HUES48 (cell line): Measurements from ENCODE around the gene CARMIL1.
A peak's percentile ranks its signal among the peaks of the same experiment; 100 is the strongest.

Experiments
- H3K27ac ChIP-seq: one replicate; pipeline ENCODE4 v1.7.0; 2013; ENCODE audit warnings: low read depth, low read length, inconsistent platforms
- H3K27me3 ChIP-seq: 2 replicates; pipeline ENCODE4 v1.6.1; 2013; ENCODE audit warnings: mild to moderate bottlenecking, low read length; ENCODE audit not compliant: control insufficient read depth, insufficient read depth
- H3K36me3 ChIP-seq: 2 replicates; pipeline ENCODE4 v1.6.1; 2013; ENCODE audit warnings: low read length; ENCODE audit not compliant: control insufficient read depth, insufficient read depth
- H3K4me1 ChIP-seq: 2 replicates; pipeline ENCODE4 v1.6.1; 2013; ENCODE audit warnings: mild to moderate bottlenecking, low read length; ENCODE audit not compliant: control insufficient read depth, insufficient read depth
- H3K4me3 ChIP-seq: 2 replicates; pipeline ENCODE4 v1.5.1; 2013; ENCODE audit warnings: mild to moderate bottlenecking, low read depth, low read length
- H3K9ac ChIP-seq: 2 replicates; pipeline ENCODE4 v1.6.1; 2013; ENCODE audit warnings: mild to moderate bottlenecking, low read depth, low read length, moderate library complexity
- H3K9me3 ChIP-seq: 2 replicates; pipeline ENCODE4 v1.6.1; 2013; ENCODE audit warnings: low read length; ENCODE audit not compliant: control insufficient read depth, insufficient read depth

CARMIL1 gene

DNA sequence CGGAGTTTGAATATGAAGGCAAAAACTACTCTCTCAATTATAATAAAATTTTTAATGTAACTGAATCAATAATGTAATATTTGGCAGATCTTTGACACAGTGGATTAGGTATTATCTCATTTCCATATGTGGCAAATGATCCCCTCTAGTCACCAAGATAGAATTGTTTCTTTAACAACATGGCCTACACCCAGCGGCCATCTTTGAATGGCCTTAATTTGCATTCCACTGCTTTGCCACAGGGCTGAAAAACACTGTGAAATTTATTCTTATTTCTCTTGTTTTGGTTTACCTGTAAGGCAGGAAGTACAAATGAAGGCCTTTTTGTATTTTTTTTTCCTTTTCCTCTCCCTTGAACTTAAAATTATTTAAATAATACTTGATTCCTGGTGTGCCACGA is 210.2 kb downstream of the CARMIL1 start:
- Histone ChIP-seq H3K27ac (no peak overlapping the region), H3K9ac (no peak overlapping the region), H3K27me3 (no peaks in the 10 kb centered on the region), H3K4me1 (no peaks in the 10 kb centered on the region), H3K4me3 (no peak overlapping the region), H3K36me3 (peaks cover 12% of the 10 kb centered on the region; the same call in 1 of the 2 replicates), H3K9me3 (no peaks in the 10 kb centered on the region)

DNA sequence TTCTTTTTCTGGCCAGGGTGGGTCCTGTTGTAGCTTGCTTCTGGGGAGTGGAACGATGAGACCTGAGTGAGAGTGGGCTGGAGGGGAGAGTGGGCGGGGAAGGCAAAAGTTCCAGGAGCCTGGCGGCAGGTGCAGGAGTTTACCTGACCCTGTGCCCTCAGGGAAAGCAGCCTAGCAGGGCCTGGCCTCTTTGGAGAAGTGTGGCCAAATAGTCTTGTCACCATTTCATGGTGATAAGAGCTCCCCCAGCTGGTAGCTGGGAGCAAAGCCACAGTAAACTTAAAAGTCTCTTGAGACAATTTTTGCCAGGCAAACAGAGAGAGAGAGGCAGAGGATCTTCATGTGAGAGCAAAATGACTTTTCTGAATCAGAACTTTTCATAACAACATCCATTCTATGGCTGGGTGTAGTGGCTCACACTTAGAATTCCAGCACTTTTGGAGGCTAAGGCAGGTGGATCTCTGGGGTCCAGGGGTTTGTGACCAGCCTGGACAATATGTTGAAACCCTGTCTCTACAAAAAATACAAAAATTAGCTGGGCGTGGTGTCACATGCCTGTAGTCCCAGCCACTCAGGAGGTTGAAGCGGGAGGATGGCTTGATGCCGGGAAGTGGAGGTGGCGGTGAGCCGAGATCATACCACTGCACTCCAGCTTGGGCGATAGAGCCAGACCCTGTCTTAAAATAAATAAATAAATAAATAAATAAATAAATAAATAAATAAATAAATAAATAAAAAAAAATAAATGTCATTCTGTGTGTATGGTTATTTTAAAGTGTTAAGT is 211.0 kb downstream of the CARMIL1 start:
- Histone ChIP-seq H3K4me1 (no peaks in the 10 kb centered on the region), H3K36me3 (peaks cover 17% of the 10 kb centered on the region; the same call in 1 of the 2 replicates), H3K9ac (no peak overlapping the region), H3K27me3 (no peaks in the 10 kb centered on the region), H3K27ac (no peak overlapping the region), H3K9me3 (no peaks in the 10 kb centered on the region), H3K4me3 (no peak overlapping the region)

DNA sequence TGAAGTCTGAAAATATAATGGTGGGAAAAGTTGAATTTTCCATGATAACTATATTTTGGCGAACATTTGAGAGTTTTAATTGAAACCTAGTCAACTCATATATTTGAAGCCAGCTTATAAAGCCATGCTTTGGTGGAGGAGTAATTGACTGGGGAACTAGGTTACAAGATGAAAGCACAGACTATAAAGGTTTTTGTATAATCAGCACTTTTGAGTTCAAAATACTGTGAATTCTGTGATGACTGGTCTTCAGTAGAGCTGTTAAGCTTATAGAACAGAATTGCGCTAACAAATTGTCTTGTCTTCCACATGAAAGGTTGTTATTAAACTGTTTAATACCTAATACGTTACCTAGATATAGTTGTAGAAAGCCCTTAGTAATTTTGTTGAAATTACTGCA is 213.8 kb downstream of the CARMIL1 start:
- no peaks in the 10 kb centered on the region for H3K9me3 ChIP-seq
- no peak overlapping the region for H3K9ac ChIP-seq
- H3K27me3 ChIP-seq: no peaks in the 10 kb centered on the region
- no peak overlapping the region for H3K4me3 ChIP-seq
- H3K36me3 ChIP-seq: peaks cover 21% of the 10 kb centered on the region; the same call in 1 of the 2 replicates
- no peak overlapping the region for H3K27ac ChIP-seq
- no peaks in the 10 kb centered on the region for H3K4me1 ChIP-seq

DNA sequence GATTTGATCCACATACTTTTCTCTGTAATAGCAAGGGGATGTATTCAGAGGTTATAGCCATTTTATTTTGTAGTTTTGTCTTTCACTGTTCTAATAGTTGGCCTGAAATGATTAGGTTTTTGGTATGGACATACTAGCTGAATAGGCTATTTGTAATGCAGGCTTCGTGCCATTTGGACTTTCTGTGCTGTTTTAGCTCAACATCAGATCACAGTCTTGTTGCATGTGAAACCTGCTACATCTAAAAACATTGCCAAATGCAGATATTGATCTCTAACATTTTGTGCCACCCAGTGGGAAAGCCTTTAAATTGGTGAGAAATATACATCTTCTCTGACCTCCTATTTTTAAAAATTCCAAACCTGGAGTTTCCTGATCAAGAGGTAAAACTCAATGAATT is 215.3 kb downstream of the CARMIL1 start:
- peaks cover 16% of the 10 kb centered on the region; the same call in 1 of the 2 replicates for H3K36me3 ChIP-seq
- peaks cover 10% of the 10 kb centered on the region for H3K4me1 ChIP-seq
- no peak overlapping the region for H3K9ac ChIP-seq
- H3K9me3 ChIP-seq: no peaks in the 10 kb centered on the region
- no peak overlapping the region for H3K4me3 ChIP-seq
- H3K27ac ChIP-seq: no peak overlapping the region
- H3K27me3 ChIP-seq: no peaks in the 10 kb centered on the region

DNA sequence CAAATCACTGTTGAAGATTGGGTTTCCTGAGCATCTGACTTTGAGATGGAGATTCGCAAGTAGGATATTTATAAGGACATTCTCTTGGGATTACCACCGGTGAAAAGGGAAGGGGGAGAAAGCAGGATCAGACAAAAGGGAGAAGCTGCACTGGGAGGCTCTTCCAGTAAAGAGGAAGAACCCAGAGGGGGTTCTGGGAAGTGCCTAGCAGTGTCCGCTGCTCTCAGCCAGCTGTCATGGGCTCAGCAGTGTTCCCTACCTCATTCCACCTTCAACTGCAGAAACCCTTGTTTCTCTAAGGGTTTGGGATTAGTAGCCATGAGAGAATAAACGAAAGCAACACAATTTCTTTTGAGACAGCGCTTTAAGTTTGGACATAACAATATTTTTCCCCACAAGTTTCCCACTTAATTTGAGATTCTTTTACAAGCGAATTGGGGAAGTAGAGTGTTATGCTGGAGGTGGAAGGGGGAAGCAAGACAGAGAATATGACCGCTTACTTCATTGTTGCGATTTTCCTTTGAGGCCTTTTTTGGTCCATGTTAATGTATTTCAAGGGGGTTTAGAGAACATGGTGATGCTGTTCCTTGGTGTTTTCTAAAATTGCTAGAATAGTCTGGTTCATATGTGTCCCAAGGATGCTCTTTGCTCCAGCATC is 218.3 kb downstream of the CARMIL1 start:
- H3K4me1 ChIP-seq: peaks cover 19% of the 10 kb centered on the region
- H3K36me3 ChIP-seq: peaks cover 12% of the 10 kb centered on the region; the same call in 1 of the 2 replicates
- no peaks in the 10 kb centered on the region for H3K27me3 ChIP-seq
- no peak overlapping the region for H3K4me3 ChIP-seq
- no peaks in the 10 kb centered on the region for H3K9me3 ChIP-seq
- no peak overlapping the region for H3K27ac ChIP-seq
- H3K9ac ChIP-seq: no peak overlapping the region

DNA sequence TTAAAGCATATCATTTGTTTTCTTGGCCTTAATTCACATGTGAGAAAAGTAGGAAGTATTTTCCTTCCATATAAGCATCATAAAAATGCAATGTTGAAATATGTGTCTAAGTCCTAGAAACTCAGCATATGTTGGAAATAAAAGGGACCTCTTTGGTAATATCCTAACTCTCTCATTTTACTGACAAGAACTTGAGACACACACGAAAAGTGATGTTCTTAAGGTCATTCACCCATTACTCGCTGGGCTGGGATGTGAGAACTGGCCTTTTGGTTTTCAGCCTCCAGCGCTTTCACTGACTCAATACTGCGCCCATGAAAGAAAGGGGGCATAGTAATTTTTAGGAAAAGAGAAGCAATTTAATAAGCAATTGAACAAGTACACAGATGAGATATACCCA is 219.3 kb downstream of the CARMIL1 start:
- Histone ChIP-seq H3K27ac (peak overlapping the region; percentile 1), H3K9me3 (no peaks in the 10 kb centered on the region), H3K36me3 (peaks cover 10% of the 10 kb centered on the region; the same call in 1 of the 2 replicates), H3K4me3 (no peak overlapping the region), H3K4me1 (peaks cover 19% of the 10 kb centered on the region), H3K9ac (no peak overlapping the region), H3K27me3 (no peaks in the 10 kb centered on the region)

DNA sequence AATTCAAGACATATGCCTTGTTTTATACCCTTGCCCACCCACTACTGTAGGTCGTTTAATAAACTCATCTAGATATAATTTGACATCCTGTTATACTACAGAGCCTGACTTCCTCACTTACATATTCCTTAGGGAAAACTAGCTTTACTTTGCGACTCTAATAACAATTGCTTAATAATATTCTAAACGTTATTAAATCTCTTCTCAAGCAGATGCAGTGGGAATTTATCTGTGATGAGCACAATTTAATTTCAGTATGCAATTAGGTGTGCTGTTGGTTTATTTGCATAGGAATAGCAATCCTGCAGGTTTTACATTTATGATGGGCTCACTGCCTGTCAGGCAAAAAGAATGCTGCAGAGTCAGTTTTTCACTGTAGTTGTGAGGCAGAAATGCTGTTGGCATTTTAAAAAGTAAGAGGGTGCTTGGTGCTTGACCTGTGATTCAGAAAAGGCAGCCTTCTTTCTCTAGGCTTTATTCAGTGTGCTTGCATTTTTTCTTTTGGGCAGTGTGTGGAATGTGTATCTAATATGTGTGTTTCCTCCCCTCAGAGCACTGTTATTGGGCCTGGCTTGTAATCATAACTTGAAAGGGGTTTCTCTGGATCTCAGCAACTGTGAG is 220.6 kb downstream of the CARMIL1 start:
- Histone ChIP-seq H3K27me3 (no peaks in the 10 kb centered on the region), H3K9me3 (no peaks in the 10 kb centered on the region), H3K9ac (no peak overlapping the region), H3K36me3 (peaks cover 9% of the 10 kb centered on the region; the same call in 1 of the 2 replicates), H3K27ac (peak overlapping the region; percentile 48), H3K4me1 (peaks cover 19% of the 10 kb centered on the region), H3K4me3 (no peak overlapping the region)

DNA sequence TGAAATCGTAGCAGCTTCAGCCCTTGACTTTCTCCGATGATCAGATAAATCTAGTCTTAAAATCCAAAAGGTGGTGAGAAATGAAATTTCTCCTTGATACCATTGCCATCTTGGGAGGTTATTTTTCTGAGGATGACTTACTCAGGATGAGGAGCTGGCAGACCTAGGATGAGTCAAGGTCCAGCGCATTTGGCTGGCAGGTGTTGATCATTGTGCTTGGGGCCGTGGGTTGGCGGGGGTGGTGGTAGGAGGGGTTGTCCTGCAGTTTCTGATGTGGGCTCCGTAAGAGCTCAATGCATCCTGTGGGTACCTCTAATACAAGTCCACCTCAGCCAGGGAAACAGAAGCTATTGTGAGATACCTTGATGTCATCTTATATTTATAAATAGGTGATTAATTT is 224.5 kb downstream of the CARMIL1 start:
- no peak overlapping the region for H3K27ac ChIP-seq
- peaks cover 16% of the 10 kb centered on the region for H3K4me1 ChIP-seq
- H3K27me3 ChIP-seq: no peaks in the 10 kb centered on the region
- no peaks in the 10 kb centered on the region for H3K36me3 ChIP-seq
- H3K4me3 ChIP-seq: no peak overlapping the region
- no peak overlapping the region for H3K9ac ChIP-seq
- no peaks in the 10 kb centered on the region for H3K9me3 ChIP-seq

DNA sequence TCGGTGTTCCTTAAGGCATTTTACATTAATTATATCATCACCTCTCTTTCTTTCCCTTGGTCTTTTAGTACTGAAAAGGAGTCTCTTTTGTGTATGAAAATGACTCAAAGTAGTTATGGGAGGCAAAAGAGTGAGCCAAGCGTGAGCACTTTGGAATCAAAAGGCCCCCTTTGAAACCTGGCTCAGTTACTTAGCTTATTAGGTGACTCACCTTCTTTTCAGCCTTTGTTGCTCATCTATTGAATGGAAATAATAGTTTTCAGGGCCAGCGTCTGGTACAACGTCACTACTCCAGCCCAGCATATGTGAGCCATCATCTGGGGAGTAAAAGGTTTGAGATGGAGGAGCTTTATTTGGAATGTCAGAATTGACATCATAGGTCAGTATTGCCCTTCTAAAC is 225.5 kb downstream of the CARMIL1 start:
- Histone ChIP-seq H3K36me3 (no peaks in the 10 kb centered on the region), H3K9me3 (no peaks in the 10 kb centered on the region), H3K27me3 (no peaks in the 10 kb centered on the region), H3K9ac (no peak overlapping the region), H3K4me3 (no peak overlapping the region), H3K4me1 (peaks cover 7% of the 10 kb centered on the region), H3K27ac (no peak overlapping the region)

DNA sequence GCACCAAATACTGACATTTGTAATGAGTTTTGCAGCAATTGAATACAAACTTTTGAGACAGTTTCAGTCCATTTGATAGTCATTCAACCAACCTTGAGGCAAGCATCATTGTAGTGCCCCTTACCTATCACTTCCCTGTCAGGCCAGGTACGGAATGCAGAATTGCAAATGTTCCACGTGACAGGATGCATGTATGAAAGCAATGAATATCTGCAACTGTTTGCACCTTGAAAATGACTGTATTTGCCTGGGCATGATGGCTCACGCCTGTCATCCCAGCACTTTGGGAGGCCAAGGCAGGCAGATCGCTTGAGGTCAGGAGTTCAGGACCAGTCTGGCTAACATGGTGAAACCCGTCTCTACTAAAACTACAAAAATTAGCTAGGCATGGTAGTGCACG is 226.8 kb downstream of the CARMIL1 start:
- Histone ChIP-seq H3K36me3 (0 out of 2 replicates have a peak, but pooled peaks cover 8% of the 10 kb centered on the region), H3K27me3 (no peaks in the 10 kb centered on the region), H3K9ac (no peak overlapping the region), H3K27ac (no peak overlapping the region), H3K9me3 (no peaks in the 10 kb centered on the region), H3K4me3 (no peak overlapping the region), H3K4me1 (no peaks in the 10 kb centered on the region)

DNA sequence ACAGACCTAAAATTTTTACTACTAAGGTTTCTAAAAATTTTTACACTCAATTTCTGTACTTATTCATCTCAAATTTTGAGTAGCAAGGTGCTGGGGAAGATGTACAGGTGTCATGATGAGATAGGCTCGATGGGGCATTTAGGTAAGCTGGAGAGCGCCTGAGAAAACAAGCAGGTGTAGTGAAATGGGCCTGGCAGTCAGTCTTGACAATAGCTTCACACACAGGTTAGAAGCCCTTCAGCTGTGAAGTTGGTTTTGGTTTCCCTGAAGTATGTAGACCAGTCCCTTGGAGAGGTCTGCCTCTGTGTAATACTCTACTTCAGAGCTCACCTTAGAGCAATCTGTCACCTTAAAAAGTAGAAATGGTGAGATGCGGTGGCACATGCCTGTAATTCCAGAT is 228.9 kb downstream of the CARMIL1 start:
- Histone ChIP-seq H3K27me3 (no peaks in the 10 kb centered on the region), H3K36me3 (0 out of 2 replicates have a peak, but pooled peaks cover 8% of the 10 kb centered on the region), H3K9ac (no peak overlapping the region), H3K27ac (no peak overlapping the region), H3K9me3 (no peaks in the 10 kb centered on the region), H3K4me3 (no peak overlapping the region), H3K4me1 (no peaks in the 10 kb centered on the region)
